Right renal pelvis (tissue), 4 donors: ENCODE data around the gene ZNF385B. TPM values are rescaled to one million over a fixed set of nuclear protein-coding genes. Genes with fewer than 3 reads are reported as not detected.

ENCODE experiments used
- DNase-seq, 4 donors: peaks; one replicate each; pipeline ENCODE4 v3.0.0-alpha.2; 2013; ENCODE audit warnings: low read depth in 4 of 4, low spot score in 3 of 4, missing footprints in 1 of 4
- polyA plus RNA-seq, 4 donors: library from polyadenylated mRNA; unstranded; fragments of 120-200 nt; gene quantifications; one replicate each; pipeline ENCODE4 v1.2.1, GENCODE V29; 2013; ENCODE audit not compliant: insufficient read length in 4 of 4

ZNF385B gene
- polyA plus RNA-seq, 4 donors, result 11.6 to 17.4 (median 14.4) TPM

- DNase-seq, result peak in 2 of 4 donors; percentile 4
Observed at GRCh38 chr2:179751163-179751809, 110.1 kb downstream of the ZNF385B start.

DNA sequence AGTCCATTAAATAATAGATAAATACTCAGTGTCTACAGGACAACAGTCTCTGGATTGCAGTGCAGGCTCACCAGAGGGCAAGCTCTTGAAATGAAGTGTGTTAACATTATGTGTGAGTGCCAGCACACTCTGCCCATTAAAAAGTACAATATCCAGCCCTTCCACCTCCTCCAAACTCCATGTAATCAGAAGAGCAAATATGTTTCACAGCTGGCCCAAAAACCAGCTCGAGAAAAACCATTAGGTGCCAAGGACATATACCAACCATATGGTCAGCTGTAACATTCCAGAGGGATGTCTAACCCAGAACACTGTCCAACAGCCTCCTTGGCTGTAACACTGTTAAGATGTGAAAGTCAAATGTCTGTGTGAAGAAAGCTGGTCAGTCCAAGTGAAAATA is 112.2 kb downstream of the ZNF385B start:
- no peak for DNase-seq

DNA sequence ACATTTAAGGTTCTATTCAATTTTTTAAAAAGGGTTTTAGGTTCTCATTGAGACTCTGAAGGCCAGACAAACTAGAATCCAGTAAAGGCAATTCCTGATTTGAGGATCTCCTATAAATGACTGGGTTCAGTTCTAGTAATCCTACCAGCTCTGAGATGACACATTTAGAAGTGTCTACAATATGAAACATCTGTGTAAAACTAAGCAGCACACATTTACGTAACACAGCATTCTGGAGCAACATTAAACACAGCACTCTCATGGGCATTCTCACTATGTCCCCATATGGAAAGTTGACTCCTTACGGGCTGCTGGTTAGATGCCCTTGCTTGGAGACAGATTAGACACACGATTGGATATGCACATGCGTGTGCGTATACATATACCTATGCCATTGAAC is 114.4 kb downstream of the ZNF385B start:
- no peak for DNase-seq

- DNase-seq, result no peak
Observed at GRCh38 chr2:179745635-179746256, 115.7 kb downstream of the ZNF385B start.

DNA sequence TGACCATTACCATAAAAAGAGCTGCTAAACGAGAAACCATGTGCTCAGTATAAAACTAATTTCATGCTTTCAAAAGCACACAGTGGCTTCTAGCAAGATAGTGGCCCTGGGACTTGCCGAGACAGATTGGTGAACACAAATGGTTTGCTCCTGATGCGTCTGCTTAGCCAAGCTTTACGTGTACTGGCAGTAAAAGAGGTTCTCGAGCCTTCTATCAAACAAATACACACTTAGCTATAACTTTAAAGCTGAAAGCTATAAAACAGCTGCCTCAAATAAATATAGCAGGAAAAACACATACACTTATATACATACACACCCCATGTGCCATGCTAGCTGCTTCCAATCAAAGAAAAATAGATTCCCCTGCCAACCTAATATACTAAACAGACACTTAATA is 117.0 kb downstream of the ZNF385B start:
- DNase-seq, result no peak

DNA sequence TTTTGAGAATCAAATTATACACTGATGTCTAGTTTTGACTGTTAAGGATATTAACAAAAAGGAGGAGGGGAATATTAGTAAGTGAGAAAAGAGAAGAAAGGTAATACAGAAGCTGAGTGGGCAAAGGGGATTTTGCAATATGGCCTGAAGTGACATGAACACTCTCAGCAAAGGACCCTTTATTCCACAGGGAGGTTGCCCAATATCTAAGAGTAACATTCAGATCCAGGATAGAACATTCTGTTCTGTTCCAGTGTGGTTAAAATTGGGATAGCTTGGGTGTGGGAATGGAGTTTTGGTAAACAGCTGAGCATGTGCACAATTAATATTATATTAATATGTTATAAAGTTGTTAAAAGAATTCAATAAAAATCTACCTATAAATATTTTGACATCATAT is 120.1 kb downstream of the ZNF385B start:
- DNase-seq, result no peak

DNA sequence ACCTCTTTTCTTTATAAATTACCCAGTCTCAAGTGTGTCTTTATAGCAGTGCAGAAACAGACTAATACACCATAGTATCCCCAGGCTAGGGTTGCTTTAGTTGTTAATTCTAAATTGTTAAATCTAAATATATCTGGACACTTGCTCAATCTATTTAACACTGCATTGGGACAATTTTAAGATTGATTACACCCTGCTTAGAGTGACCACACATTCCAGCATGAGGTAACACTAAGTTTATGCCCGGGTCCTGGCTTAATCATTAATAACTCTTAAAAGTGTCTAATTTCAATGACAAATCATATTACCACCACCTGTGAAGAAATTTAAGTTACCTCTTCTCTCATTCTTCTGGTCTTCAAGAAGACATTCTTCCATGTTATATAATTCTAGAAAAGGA is 131.4 kb downstream of the ZNF385B start:
- DNase-seq, result no peak

DNA sequence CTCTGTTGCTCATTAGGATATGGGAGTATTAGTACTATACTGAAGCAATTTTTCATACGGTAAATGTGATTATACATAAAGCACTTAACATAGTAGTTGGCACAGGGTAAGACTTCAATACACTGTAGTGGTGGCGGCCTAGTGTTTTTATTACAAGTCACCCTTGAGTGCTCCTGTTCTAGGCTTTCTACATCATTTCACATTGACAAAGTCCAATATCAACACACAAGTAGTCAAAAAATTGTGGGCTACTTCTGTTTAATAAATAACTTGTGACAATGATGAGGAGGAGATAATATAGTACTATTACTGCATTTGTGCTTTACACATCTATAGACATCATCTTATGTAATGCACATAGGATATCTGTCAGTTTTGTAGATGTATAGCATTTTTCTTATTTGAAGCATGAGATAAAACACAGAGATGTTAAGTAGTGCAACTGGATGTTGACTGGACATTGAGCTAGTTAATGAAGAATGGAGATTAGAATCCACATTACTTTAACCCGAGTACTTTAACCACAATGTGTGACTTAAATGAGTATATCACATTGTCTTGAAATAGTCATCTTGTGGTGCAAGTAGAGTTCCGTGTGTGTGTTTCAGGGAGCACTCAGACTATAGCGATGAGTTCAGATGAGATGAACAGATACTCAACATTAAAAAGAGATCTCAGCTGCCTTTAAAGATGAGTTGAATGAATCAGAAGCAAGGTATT is 134.8 kb downstream of the ZNF385B start:
- no peak for DNase-seq

GRCh38 chr2:179724403-179724802 is 137.0 kb downstream of the ZNF385B start:
- no peak for DNase-seq

GRCh38 chr2:179720173-179720772 is 141.1 kb downstream of the ZNF385B start:
- no peak for DNase-seq

DNA sequence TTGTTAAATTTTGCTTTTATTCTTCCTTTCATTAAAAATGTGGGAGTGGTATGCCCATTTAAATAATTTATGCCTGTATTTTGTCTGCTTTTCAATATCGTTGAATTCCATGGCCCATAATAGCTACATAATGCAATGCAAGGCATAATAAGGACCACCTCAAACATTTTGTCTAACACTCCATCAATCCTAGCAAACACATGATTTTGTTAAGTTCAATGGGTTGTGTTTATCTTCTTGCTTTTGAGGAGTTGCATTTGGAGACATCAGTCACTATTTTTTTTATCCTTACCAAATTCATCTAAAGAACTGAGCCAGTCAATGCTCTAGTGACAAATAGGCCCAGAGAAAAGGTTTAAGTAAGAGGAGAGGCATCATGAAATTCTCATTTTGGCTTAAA is 145.5 kb downstream of the ZNF385B start:
- no peak for DNase-seq

DNA sequence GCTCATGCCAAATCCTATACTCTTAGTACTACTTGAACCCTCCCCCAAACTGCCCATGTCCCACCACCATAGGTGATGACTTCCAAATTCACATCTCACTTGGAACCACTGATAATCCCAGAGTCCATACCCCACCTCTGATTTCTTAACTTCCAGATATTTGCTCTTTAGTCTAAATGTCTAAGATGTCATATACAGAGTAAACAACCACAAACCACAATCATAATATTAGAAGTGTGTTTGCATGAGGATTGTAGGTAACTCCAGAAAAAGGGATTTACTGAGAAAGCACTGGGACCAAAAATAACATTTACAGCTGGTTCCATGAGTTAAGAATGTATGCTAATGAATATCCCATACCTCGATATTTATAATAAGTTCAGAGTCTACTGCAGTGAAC is 146.2 kb downstream of the ZNF385B start:
- DNase-seq, result no peak

DNA sequence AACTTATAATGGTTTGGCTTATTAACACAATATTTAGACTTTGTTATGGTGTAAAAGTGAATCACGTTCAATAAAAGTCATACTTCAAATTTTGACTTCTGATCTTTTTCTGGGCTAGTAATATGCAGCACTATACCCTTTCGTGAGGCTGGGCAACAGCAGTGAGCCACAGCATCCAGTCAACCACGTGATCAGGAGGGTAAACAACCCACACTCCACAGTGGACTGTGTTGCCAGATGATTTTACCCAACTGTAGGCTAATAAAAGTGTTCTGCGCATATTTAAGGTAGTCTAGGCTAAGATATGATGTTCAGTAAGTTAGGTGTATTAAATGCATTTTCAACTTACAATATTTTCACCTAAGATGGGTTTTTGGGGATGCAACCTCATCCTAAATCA is 148.6 kb downstream of the ZNF385B start:
- no peak for DNase-seq

DNA sequence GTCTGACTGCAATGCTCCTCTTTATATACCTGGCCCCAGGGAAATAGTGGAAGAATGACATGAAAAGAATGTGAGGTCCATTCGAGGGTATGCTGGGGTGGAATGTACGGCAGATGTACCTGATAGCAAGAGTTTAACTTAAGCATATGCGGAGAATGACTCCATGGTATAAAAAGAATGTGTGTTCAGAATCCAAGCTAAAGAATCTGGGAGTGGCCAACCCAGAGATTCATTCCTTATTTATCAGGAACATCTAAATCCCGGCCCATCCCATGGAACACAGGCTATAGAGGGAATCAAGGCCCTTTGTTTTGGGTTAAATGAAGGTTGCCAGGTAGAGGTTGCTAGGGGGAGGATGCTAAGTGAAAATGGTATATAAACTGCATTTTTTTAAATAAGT is 150.0 kb downstream of the ZNF385B start:
- no peak for DNase-seq

- no peak for DNase-seq
Observed at GRCh38 chr2:179703702-179704101, 157.7 kb downstream of the ZNF385B start.

GRCh38 chr2:179702912-179703311 is 158.5 kb downstream of the ZNF385B start:
- DNase-seq, result no peak

- no peak for DNase-seq
Observed at GRCh38 chr2:179701524-179702110, 159.8 kb downstream of the ZNF385B start.

DNA sequence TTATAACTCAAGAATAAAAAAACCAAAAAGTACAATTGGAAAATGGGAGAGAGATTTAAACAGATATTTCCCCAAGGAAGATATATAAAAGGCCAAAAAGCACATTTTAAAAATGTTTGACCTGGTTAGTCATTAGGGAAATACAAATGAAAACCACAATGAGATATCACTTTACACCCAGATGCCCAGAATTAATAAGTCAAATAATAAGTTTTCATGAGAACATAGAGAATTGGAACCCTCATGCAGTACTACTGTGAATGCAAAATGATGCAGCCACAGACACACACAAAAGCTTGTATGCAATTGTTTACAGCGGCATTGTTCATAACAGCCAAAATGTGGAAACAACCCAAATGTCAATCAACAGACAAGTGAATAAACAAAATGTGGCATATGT is 165.9 kb downstream of the ZNF385B start:
- DNase-seq, result no peak

- DNase-seq, result no peak
Observed at GRCh38 chr2:179694963-179695362, 166.4 kb downstream of the ZNF385B start.

DNA sequence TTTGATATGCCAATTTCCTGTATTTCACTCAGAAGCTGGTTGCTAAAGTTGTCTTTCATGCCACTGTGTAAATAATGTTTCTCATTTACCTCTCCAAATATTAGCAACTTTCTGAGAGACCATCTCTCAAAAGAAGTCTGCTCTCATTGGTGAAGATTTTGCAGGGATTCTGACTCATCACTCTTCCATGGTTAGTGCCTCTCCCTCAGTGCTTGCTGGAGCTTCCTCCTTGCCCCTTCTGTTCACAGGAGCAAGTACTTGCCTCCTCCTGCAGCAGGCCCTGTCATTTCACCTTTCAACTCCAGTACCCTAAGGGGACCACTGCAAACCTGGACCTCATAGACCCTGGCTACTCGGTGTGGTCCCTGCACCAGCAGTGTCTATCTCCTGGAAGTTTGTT is 168.8 kb downstream of the ZNF385B start:
- DNase-seq, result no peak

GRCh38 chr2:179692043-179692442 is 169.4 kb downstream of the ZNF385B start:
- no peak for DNase-seq
